ENCODE results near the gene LIN7B. TPM values are rescaled to one million over a fixed set of nuclear protein-coding genes. Genes with fewer than 3 reads are reported as not detected.

The LIN7B gene
- total and polyA plus RNA-seq, 9 of the 15 experiments (the other 6 are each of a cell fraction or from before 2014, with no cell fraction given), result 0.89 to 15.7 (median 4.0) TPM

DNA sequence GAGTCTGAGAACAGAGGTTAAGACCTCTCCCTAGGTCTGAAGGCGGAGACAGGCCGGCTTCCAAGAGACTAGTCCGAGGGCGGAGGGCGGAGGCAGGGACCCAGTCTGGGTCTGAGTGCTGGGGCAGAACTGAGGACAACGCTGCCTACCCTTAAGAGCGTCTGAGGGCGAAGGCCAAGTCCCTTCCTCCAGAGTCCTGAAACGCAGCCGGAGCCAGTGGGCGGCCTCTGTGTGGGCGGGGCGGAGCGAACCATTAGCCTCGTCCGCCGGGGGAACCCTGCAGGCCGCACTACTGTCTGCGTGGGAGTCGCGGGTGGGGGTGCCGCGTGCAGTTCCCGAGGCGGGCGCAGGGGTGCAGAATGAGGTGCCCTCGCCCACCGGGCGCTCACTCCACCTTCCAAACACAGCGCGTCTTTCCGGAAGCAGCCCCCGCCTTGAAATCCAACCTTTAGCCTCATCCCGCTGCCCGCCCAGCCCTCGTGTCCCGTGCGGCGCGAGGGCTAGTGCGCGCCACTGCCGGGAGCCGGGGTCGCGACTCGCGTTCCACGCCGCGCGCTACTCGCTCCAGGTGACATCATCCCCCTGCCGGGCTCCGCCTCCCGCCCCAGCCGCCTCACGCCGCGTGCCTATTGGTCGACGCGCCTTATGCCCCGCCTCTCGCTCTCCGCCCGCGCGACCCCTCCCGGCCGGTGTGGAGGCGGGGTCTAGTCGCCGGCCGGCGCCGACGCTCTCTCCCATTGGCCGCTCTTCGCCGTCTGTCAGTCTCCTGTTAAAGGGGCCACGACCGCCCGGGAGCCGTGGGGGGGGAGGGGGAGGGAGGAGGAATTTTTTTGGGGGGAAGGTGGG lies 4.6 kb downstream of the LIN7B start, which contains the start of gene C19orf73 (continued):
- 0 out of 2 replicates have a peak, but pooled peaks have one; percentile 61 for TF ChIP-seq CEBPG (CRISPR knock-in tag; IDR thresholded peaks at IDR 0.05)
- peak in 1 of 2 experiments; percentile 34; a peak in 1 of 4 replicates for TF ChIP-seq CEBPG (tag; conservative IDR thresholded peaks at IDR 0.05 in 1 of 2, IDR thresholded peaks at IDR 0.05 in 1 of 2)
- TF ChIP-seq ZNF274 (IDR thresholded peaks at IDR 0.05; ENCODE audit: borderline replicate concordance, low read depth, low read length), result no peak
- TF ChIP-seq ZHX1 (conservative IDR thresholded peaks at IDR 0.05; ENCODE audit: low read length), result no peak
- no peak for TF ChIP-seq ZSCAN29 (IDR thresholded peaks at IDR 0.05)
- no peak for TF ChIP-seq SRSF9 (IDR thresholded peaks at IDR 0.05; ENCODE audit: borderline replicate concordance, low read depth, low read length)
- TF ChIP-seq, protein P1, sequence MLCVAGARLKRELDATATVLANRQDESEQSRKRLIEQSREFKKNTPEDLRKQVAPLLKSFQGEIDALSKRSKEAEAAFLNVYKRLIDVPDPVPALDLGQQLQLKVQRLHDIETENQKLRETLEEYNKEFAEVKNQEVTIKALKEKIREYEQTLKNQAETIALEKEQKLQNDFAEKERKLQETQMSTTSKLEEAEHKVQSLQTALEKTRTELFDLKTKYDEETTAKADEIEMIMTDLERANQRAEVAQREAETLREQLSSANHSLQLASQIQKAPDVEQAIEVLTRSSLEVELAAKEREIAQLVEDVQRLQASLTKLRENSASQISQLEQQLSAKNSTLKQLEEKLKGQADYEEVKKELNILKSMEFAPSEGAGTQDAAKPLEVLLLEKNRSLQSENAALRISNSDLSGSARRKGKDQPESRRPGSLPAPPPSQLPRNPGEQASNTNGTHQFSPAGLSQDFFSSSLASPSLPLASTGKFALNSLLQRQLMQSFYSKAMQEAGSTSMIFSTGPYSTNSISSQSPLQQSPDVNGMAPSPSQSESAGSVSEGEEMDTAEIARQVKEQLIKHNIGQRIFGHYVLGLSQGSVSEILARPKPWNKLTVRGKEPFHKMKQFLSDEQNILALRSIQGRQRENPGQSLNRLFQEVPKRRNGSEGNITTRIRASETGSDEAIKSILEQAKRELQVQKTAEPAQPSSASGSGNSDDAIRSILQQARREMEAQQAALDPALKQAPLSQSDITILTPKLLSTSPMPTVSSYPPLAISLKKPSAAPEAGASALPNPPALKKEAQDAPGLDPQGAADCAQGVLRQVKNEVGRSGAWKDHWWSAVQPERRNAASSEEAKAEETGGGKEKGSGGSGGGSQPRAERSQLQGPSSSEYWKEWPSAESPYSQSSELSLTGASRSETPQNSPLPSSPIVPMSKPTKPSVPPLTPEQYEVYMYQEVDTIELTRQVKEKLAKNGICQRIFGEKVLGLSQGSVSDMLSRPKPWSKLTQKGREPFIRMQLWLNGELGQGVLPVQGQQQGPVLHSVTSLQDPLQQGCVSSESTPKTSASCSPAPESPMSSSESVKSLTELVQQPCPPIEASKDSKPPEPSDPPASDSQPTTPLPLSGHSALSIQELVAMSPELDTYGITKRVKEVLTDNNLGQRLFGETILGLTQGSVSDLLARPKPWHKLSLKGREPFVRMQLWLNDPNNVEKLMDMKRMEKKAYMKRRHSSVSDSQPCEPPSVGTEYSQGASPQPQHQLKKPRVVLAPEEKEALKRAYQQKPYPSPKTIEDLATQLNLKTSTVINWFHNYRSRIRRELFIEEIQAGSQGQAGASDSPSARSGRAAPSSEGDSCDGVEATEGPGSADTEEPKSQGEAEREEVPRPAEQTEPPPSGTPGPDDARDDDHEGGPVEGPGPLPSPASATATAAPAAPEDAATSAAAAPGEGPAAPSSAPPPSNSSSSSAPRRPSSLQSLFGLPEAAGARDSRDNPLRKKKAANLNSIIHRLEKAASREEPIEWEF (CRISPR knock-in tag; IDR thresholded peaks at IDR 0.05), result no peak
- no peak for TF ChIP-seq ESRRB (CRISPR knock-in tag; IDR thresholded peaks at IDR 0.05; ENCODE audit: borderline replicate concordance)
- TF ChIP-seq, protein P2, sequence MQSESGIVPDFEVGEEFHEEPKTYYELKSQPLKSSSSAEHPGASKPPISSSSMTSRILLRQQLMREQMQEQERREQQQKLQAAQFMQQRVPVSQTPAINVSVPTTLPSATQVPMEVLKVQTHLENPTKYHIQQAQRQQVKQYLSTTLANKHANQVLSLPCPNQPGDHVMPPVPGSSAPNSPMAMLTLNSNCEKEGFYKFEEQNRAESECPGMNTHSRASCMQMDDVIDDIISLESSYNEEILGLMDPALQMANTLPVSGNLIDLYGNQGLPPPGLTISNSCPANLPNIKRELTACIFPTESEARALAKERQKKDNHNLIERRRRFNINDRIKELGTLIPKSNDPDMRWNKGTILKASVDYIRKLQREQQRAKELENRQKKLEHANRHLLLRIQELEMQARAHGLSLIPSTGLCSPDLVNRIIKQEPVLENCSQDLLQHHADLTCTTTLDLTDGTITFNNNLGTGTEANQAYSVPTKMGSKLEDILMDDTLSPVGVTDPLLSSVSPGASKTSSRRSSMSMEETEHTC (IDR thresholded peaks at IDR 0.05), result no peak
- TF ChIP-seq GABPB2 (CRISPR knock-in tag; conservative IDR thresholded peaks at IDR 0.05), result no peak
- TF ChIP-seq E2F5 (CRISPR knock-in tag; IDR thresholded peaks at IDR 0.05), result no peak; the same call in 1 of the 2 replicates
- TF ChIP-seq ZNF785 (CRISPR knock-in tag; IDR thresholded peaks at IDR 0.05), result no peak
- no peak for TF ChIP-seq ZNF165 (CRISPR knock-in tag; IDR thresholded peaks at IDR 0.05; ENCODE audit: borderline replicate concordance)
- TF ChIP-seq, protein P3, sequence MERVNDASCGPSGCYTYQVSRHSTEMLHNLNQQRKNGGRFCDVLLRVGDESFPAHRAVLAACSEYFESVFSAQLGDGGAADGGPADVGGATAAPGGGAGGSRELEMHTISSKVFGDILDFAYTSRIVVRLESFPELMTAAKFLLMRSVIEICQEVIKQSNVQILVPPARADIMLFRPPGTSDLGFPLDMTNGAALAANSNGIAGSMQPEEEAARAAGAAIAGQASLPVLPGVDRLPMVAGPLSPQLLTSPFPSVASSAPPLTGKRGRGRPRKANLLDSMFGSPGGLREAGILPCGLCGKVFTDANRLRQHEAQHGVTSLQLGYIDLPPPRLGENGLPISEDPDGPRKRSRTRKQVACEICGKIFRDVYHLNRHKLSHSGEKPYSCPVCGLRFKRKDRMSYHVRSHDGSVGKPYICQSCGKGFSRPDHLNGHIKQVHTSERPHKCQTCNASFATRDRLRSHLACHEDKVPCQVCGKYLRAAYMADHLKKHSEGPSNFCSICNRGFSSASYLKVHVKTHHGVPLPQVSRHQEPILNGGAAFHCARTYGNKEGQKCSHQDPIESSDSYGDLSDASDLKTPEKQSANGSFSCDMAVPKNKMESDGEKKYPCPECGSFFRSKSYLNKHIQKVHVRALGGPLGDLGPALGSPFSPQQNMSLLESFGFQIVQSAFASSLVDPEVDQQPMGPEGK (CRISPR knock-in tag; IDR thresholded peaks at IDR 0.05; ENCODE audit: borderline replicate concordance), result no peak
